Thoracic aorta endothelial cell (primary cell): ENCODE measurements around the gene COL20A1. TPM values are rescaled to one million over a fixed set of nuclear protein-coding genes. Genes with fewer than 3 reads are reported as not detected.
A peak's percentile ranks its signal among the peaks of the same experiment; 100 is the strongest.

Source experiments
- small RNA-seq: library from RNA; depleted of rRNA; stranded (forward); fragments of <200 nt; gene quantifications from one replicate; pipeline ENCODE3, GENCODE V24; 2012
- total RNA-seq: library from RNA; depleted of rRNA; stranded (reverse); fragments of >200 nt; gene quantifications from 2 replicates; pipeline ENCODE4 v1.2.3, GENCODE V29; 2012

The COL20A1 gene
- total RNA-seq: under 0.01 TPM in 2 replicates

GRCh38 chr20:63292904-63293303 is at the start of gene COL20A1:
TSS of gene COL20A1 (plus strand) at chr20:63293186. CDS start at chr20:63295108, 1,922 bp downstream.

DNA sequence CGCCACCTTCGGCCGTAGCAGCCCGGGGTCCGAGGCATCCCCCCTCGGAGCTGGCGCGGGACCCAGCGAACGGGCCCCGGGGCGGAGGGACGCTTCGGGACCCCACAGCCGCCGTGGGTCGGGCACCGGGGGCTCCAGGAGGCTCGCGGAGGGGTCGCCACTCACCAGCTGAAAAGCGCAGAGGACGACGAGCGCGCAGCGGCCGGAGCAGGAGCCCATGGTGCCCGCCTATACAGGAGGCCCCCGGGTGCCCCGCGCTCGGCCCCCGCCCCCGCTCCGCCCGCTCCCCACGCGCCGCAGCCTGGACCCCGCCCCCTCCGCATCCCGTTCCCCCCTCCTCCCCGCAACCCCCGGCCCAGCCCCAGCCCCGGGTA is 38.8 kb upstream of the COL20A1 start, which contains the start of gene NKAIN4:
Gene NKAIN4, minus strand, starts transcription at position 232 of the 374 bp plus-strand sequence. Its CDS starts 13 bp downstream, at position 219.

GRCh38 chr20:63272105-63273058 is 20.6 kb upstream of the COL20A1 start, which contains the start of gene ARFGAP1:
TSS of gene ARFGAP1 (plus strand) at chr20:63272813. CDS start at chr20:63275581, 2,768 bp downstream.

DNA sequence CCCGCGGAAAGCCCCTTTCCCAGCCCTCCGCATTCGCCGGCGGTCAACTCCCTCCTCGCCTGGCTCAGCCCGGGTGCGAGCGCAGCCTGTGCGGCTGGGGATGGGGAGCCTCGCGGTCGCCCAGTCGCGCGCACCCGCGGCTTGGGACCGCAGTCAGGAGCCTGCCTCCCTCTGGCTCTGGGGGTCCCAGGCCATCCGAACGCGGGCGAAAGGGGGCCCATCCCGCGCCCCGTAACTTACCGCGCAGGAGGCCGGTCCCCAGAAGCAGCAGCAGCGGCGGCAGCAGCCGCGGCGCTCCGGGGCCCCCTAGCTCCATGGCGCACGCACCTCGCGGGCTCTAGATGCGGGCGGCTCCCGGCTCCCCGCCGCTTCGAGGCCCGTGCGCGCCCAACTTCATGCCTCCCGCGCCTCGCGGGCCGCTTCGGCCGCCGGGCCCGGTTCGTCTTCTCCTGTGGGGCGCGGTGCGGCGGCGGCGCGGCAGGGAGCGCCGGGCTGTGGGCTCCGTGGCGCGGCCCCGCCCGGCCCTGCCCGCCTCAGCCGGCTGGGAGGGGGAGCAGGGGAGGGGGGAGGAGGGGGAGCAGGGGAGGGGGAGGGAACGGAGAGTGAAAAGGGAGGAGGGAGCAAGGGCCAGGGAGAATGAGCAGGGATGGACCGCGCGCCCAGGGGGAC is 68.0 kb downstream of the COL20A1 start, which contains the start of gene CHRNA4:
Gene CHRNA4, minus strand, starts transcription at position 500 of the 669 bp plus-strand sequence. Its CDS starts 184 bp downstream, at position 316.

Small RNA genes within 50 kb of the gene (small RNA-seq; reads per million reads assigned to genes)
- gene MIR4326: not detected
- 4.1 reads per million, percentile 75 among the genes with 10 or more reads in this experiment for gene RNU6-994P

Other genes with a start within 250 kb of the COL20A1 start
- 36.2 and 42.1 TPM in 2 replicates for gene YTHDF1, start 77.1 kb upstream of the COL20A1 start, total RNA-seq
- 0.27 TPM in 1 of 2 replicates, not detected in the other for gene BIRC7, start 57.3 kb upstream of the COL20A1 start, total RNA-seq
- not detected in 2 replicates for gene NKAIN4, start 38.7 kb upstream of the COL20A1 start, total RNA-seq
- gene ARFGAP1, start 20.4 kb upstream of the COL20A1 start, total RNA-seq: 51.8 and 54.7 TPM in 2 replicates
- gene CHRNA4, start 68.2 kb downstream of the COL20A1 start, total RNA-seq: not detected in 2 replicates
- not detected in 2 replicates for gene KCNQ2, start 179.5 kb downstream of the COL20A1 start, total RNA-seq
- gene EEF1A2, start 205.9 kb downstream of the COL20A1 start, total RNA-seq: 1.0 and 2.3 TPM in 2 replicates
- gene PPDPF, start 227.6 kb downstream of the COL20A1 start, total RNA-seq: 41.0 and 75.0 TPM in 2 replicates
- gene PTK6, start 244.2 kb downstream of the COL20A1 start, total RNA-seq: not detected in 2 replicates